ENCODE results near the gene ADCY6. TPM values are rescaled to one million over a fixed set of nuclear protein-coding genes. Genes with fewer than 3 reads are reported as not detected.

ADCY6 gene
- total RNA-seq, 1 experiment from 2014 or later: 24.1 TPM

- TF ChIP-seq TCF7L2 (IDR thresholded peaks at IDR 0.05; ENCODE audit: low read depth, low read length): no peak
- ATAC-seq (peak; percentile 27; the same call in 1 of the 2 replicates), DNase-seq (ENCODE audit: low read depth, low spot score) (no peak)
- intact Hi-C loops (cut with micrococcal nuclease; ENCODE audit: unreplicated experiment) (no loop called here), in situ Hi-C loops (cut with HindIII; ENCODE audit: low pct_unique_long_range_greater_than_20kb, low sequenced_read_pairs) (no loop called here)
- H3K4me3 ChIP-seq (ENCODE audit: low read depth in 2 of 2, low read length in 2 of 2): no peak overlapping the region
- peaks cover 21% of the 10 kb centered on the region for H3K36me3 ChIP-seq (ENCODE audit: control insufficient read depth, insufficient read depth, low read length)
- ChIA-PET CTCF (interaction anchor here (0.6 to 1.6 kb wide), 2 partner anchors 63 to 74 kb away, joined by 4 to 7 read pairs; no protein-coding TSS in a partner anchor), POLR2A (no interaction called here)
- no peaks in the 10 kb centered on the region for H3K4me1 ChIP-seq (ENCODE audit: control insufficient read depth, insufficient read depth, low read length)
- no peaks in the 10 kb centered on the region for H3K27me3 ChIP-seq (ENCODE audit: control insufficient read depth, insufficient read depth, low read length)
- no peaks in the 10 kb centered on the region for H3K9me3 ChIP-seq (ENCODE audit: control insufficient read depth, insufficient read depth, low read depth, low read length)
- H3K27ac ChIP-seq (ENCODE audit: low read length): no peak overlapping the region
- no TSS peak for BruUV-seq (replicated peaks)
Measured at GRCh38 chr12:48827513-48828096, 38.7 kb upstream of the ADCY6 start.

GRCh38 chr12:48827026-48827425 lies 38.1 kb upstream of the ADCY6 start:
- in situ Hi-C loops (cut with HindIII; ENCODE audit: low pct_unique_long_range_greater_than_20kb, low sequenced_read_pairs): no loop called here
- BruUV-seq (replicated peaks): no TSS peak
- Histone ChIP-seq H3K9me3 (ENCODE audit: control insufficient read depth, insufficient read depth, low read depth, low read length) (no peaks in the 10 kb centered on the region), H3K4me1 (ENCODE audit: control insufficient read depth, insufficient read depth, low read length) (no peaks in the 10 kb centered on the region), H3K36me3 (ENCODE audit: control insufficient read depth, insufficient read depth, low read length) (peaks cover 20% of the 10 kb centered on the region), H3K27me3 (ENCODE audit: control insufficient read depth, insufficient read depth, low read length) (no peaks in the 10 kb centered on the region), H3K4me3 (ENCODE audit: low read depth in 2 of 2, low read length in 2 of 2) (no peak overlapping the region), H3K27ac (ENCODE audit: low read length) (no peak overlapping the region)
- ATAC-seq: no peak
- CTCF ChIA-PET: interaction anchor here (0.8 kb wide), 1 partner anchor 12 kb away, joined by 3 read pairs; no protein-coding TSS in a partner anchor
- POLR2A ChIA-PET: no interaction called here
- DNase-seq (ENCODE audit: low read depth, low spot score): no peak
- intact Hi-C loops (cut with micrococcal nuclease; ENCODE audit: unreplicated experiment): no loop called here
- TF ChIP-seq TCF7L2 (IDR thresholded peaks at IDR 0.05; ENCODE audit: low read depth, low read length) (no peak), SIN3A (IDR thresholded peaks at IDR 0.05; ENCODE audit: borderline replicate concordance, insufficient read depth, low read depth, low read length) (no peak), POLR2AphosphoS5 (IDR thresholded peaks at IDR 0.05; ENCODE audit: low read depth, low read length) (no peak), REST (IDR thresholded peaks at IDR 0.05; ENCODE audit: insufficient read depth in 1 of 2, low read depth in 2 of 2, low read length in 1 of 2) (no peak), CTCF (IDR thresholded peaks at IDR 0.05) (no peak)

DNA sequence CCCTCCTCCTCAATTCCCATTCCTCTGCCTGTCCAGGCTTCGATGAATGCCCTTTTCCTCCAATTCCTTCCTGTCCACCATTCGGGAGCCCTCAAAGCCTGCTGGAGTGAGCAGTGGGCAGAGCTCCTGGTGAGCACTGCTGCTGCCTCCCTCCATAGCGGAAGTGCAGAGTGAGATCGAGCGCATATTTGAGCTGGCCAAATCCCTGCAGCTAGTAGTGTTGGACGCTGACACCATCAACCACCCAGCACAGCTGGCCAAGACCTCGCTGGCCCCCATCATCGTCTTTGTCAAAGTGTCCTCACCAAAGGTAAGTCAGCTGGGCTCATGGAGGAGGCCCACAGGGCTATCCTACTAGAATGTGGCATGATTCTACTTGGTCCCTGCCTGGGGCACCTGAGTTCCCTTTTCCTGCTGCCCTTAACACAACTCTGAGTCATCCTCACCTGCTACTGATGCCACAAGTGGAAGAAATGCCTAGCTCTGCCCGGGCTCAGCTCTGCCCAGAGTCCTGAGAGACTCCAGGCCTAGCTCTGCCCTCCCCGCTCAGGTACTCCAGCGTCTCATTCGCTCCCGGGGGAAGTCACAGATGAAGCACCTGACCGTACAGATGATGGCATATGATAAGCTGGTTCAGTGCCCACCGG lies 37.4 kb upstream of the ADCY6 start:
- no TSS peak for BruUV-seq (replicated peaks)
- no peak for ATAC-seq

More for the DNA sequence above, 37.4 kb upstream of the ADCY6 start:
- ChIA-PET CTCF (interaction anchor here (0.8 kb wide), 1 partner anchor 11 kb away, joined by 3 read pairs; no protein-coding TSS in a partner anchor), POLR2A (no interaction called here)
- no peaks in the 10 kb centered on the region for H3K9me3 ChIP-seq (ENCODE audit: control insufficient read depth, insufficient read depth, low read depth, low read length)
- no peak for DNase-seq (ENCODE audit: low read depth, low spot score)
- in situ Hi-C loops (cut with HindIII; ENCODE audit: low pct_unique_long_range_greater_than_20kb, low sequenced_read_pairs): no loop called here
- intact Hi-C loops (cut with micrococcal nuclease; ENCODE audit: unreplicated experiment): no loop called here
- no peak overlapping the region for H3K27ac ChIP-seq (ENCODE audit: low read length)
- TF ChIP-seq TCF7L2 (IDR thresholded peaks at IDR 0.05; ENCODE audit: low read depth, low read length) (no peak), CTCF (IDR thresholded peaks at IDR 0.05) (no peak), REST (IDR thresholded peaks at IDR 0.05; ENCODE audit: insufficient read depth in 1 of 2, low read depth in 2 of 2, low read length in 1 of 2) (no peak), SIN3A (IDR thresholded peaks at IDR 0.05; ENCODE audit: borderline replicate concordance, insufficient read depth, low read depth, low read length) (no peak), POLR2AphosphoS5 (IDR thresholded peaks at IDR 0.05; ENCODE audit: low read depth, low read length) (no peak)
- peaks cover 13% of the 10 kb centered on the region for H3K36me3 ChIP-seq (ENCODE audit: control insufficient read depth, insufficient read depth, low read length)
- no peak overlapping the region for H3K4me3 ChIP-seq (ENCODE audit: low read depth in 2 of 2, low read length in 2 of 2)
- H3K27me3 ChIP-seq (ENCODE audit: control insufficient read depth, insufficient read depth, low read length): no peaks in the 10 kb centered on the region
- no peaks in the 10 kb centered on the region for H3K4me1 ChIP-seq (ENCODE audit: control insufficient read depth, insufficient read depth, low read length)
